Loucy (cell line): ENCODE measurements around the gene MBP.
"Not testable (repeated sequence)": the region's sequence is repeated elsewhere in the genome, so short reads cannot be mapped to it uniquely, and the experiment has no call there.

ENCODE experiments used
- H2AFZ ChIP-seq: fragments of 200-600 bp; sonication (generic); 2 replicates; pipeline ENCODE4 v1.6.0; 2016; ENCODE audit warnings: antibody characterized with exemption, mild to moderate bottlenecking, low read length, moderate library complexity
- H3F3A ChIP-seq: fragments of 200-600 bp; 2 replicates; pipeline ENCODE4 v1.6.0; 2016; ENCODE audit warnings: antibody characterized with exemption, low read depth, mild to moderate bottlenecking
- H3K27me3 ChIP-seq: fragments of 200-600 bp; sonication (generic); 2 replicates; pipeline ENCODE4 v1.6.1; 2014; ENCODE audit warnings: low read length, mild to moderate bottlenecking; ENCODE audit not compliant: insufficient read depth, poor library complexity, severe bottlenecking
- H3K36me3 ChIP-seq: fragments of 200-600 bp; sonication (generic); 2 replicates; pipeline ENCODE4 v1.6.1; 2016; ENCODE audit warnings: low read length; ENCODE audit not compliant: insufficient read depth
- H3K4me1 ChIP-seq: fragments of 200-600 bp; sonication (generic); 2 replicates; pipeline ENCODE4 v1.5.1; 2014; ENCODE audit warnings: low read length, mild to moderate bottlenecking; ENCODE audit not compliant: insufficient read depth, poor library complexity, severe bottlenecking
- H3K4me2 ChIP-seq: fragments of 200-600 bp; sonication (generic); 2 replicates; pipeline ENCODE4 v1.6.0; 2014; ENCODE audit warnings: antibody characterized with exemption, low read length, low read depth, mild to moderate bottlenecking; ENCODE audit not compliant: poor library complexity, severe bottlenecking
- H3K4me3 ChIP-seq: fragments of 200-600 bp; sonication (generic); 2 replicates; pipeline ENCODE4 v1.5.1; 2014; ENCODE audit warnings: low read length, mild to moderate bottlenecking, mixed read lengths; ENCODE audit not compliant: poor library complexity, severe bottlenecking
- H3K79me2 ChIP-seq: fragments of 200-600 bp; sonication (generic); 2 replicates; pipeline ENCODE4 v1.6.1; 2014; ENCODE audit warnings: low read length; ENCODE audit not compliant: insufficient read depth
- H3K9ac ChIP-seq: fragments of 200-600 bp; sonication (generic); 2 replicates; pipeline ENCODE4 v1.6.0; 2014; ENCODE audit warnings: mild to moderate bottlenecking, low read depth, low read length, moderate library complexity; ENCODE audit not compliant: poor library complexity, severe bottlenecking
- H3K9me2 ChIP-seq: fragments of 200-600 bp; sonication (generic); replicated peaks from 2 replicates; pipeline ENCODE4 v1.6.1; 2016; ENCODE audit warnings: low read depth, low read length, mixed read lengths
- H3K9me3 ChIP-seq: fragments of 200-600 bp; sonication (generic); 2 replicates; pipeline ENCODE4 v1.6.1; 2014; ENCODE audit warnings: mild to moderate bottlenecking, antibody characterized with exemption, low read length, low read depth; ENCODE audit not compliant: insufficient read depth
- H4K20me1 ChIP-seq: fragments of 200-600 bp; sonication (generic); 2 replicates; pipeline ENCODE4 v1.6.0; 2014; ENCODE audit warnings: antibody characterized with exemption, low read length, mild to moderate bottlenecking; ENCODE audit not compliant: insufficient read depth, poor library complexity, severe bottlenecking
- CTCF ChIP-seq: fragments of 200-600 bp; sonication (generic); conservative IDR thresholded peaks from 2 replicates; pipeline ENCODE4 v1.5.1; 2014; ENCODE audit warnings: mild to moderate bottlenecking, antibody characterized with exemption, low read length
- EZH2phosphoT487 ChIP-seq: fragments of 200-600 bp; IDR thresholded peaks from 2 replicates; pipeline ENCODE4 v1.6.1; 2018; ENCODE audit warnings: antibody characterized with exemption, mild to moderate bottlenecking, moderate library complexity, borderline replicate concordance

MBP gene

GRCh38 chr18:76948345-76948744 lies 184.2 kb downstream of the MBP start:
- Histone ChIP-seq H3K9me3 (peaks cover 7% of the 10 kb centered on the region; the same call in 1 of the 2 replicates), H2AFZ (no peak overlapping the region), H3K79me2 (no peaks in the 10 kb centered on the region), H3K9ac (no peak overlapping the region), H3K4me2 (no peak overlapping the region), H4K20me1 (no peaks in the 10 kb centered on the region), H3K4me3 (no peak overlapping the region), H3K36me3 (peaks cover 6% of the 10 kb centered on the region; the same call in 1 of the 2 replicates), H3K27me3 (no peaks in the 10 kb centered on the region), H3F3A (no peaks in the 10 kb centered on the region), H3K4me1 (peaks cover 6% of the 10 kb centered on the region), H3K9me2 (no peaks in the 10 kb centered on the region)
- TF ChIP-seq EZH2phosphoT487 (no peak), CTCF (no peak)

- not testable (repeated sequence) for H3K4me1 ChIP-seq, H3K9ac ChIP-seq, H3K79me2 ChIP-seq, H3K4me3 ChIP-seq, H4K20me1 ChIP-seq, H3F3A ChIP-seq, H3K9me2 ChIP-seq, H2AFZ ChIP-seq, H3K9me3 ChIP-seq, H3K4me2 ChIP-seq, H3K27me3 ChIP-seq, H3K36me3 ChIP-seq
Observed at GRCh38 chr18:76944346-76944745, 188.2 kb downstream of the MBP start.

GRCh38 chr18:76943542-76944339 lies 188.8 kb downstream of the MBP start:
- H3K9me2 ChIP-seq: no peaks in the 10 kb centered on the region
- no peak overlapping the region for H3K4me2 ChIP-seq
- TF ChIP-seq EZH2phosphoT487 (no peak), CTCF (no peak)
- H3K9me3 ChIP-seq: peaks cover 7% of the 10 kb centered on the region; the same call in 1 of the 2 replicates
- H3K79me2 ChIP-seq: no peaks in the 10 kb centered on the region
- no peaks in the 10 kb centered on the region for H3K27me3 ChIP-seq
- H4K20me1 ChIP-seq: no peaks in the 10 kb centered on the region
- H3K9ac ChIP-seq: no peak overlapping the region
- H3F3A ChIP-seq: no peaks in the 10 kb centered on the region
- no peak overlapping the region for H3K4me3 ChIP-seq
- H3K36me3 ChIP-seq: peaks cover 10% of the 10 kb centered on the region; the same call in 1 of the 2 replicates
- H3K4me1 ChIP-seq: no peaks in the 10 kb centered on the region
- H2AFZ ChIP-seq: no peak overlapping the region

GRCh38 chr18:76941284-76941683 lies 191.3 kb downstream of the MBP start:
- no peak for TF ChIP-seq EZH2phosphoT487
- no peak for TF ChIP-seq CTCF
- Histone ChIP-seq H3K9me3 (peaks cover 7% of the 10 kb centered on the region; the same call in 1 of the 2 replicates), H3K4me1 (no peaks in the 10 kb centered on the region), H3K4me3 (no peak overlapping the region), H3K9ac (no peak overlapping the region), H4K20me1 (no peaks in the 10 kb centered on the region), H3F3A (no peaks in the 10 kb centered on the region), H2AFZ (no peak overlapping the region), H3K27me3 (no peaks in the 10 kb centered on the region), H3K9me2 (no peaks in the 10 kb centered on the region), H3K79me2 (no peaks in the 10 kb centered on the region), H3K4me2 (no peak overlapping the region), H3K36me3 (peaks cover 31% of the 10 kb centered on the region; the same call in 1 of the 2 replicates)
